Epithelial cell of prostate (primary cell): ENCODE measurements around the gene SERPIND1.
A peak's percentile ranks its signal among the peaks of the same experiment; 100 is the strongest.
"Not testable (repeated sequence)": the region's sequence is repeated elsewhere in the genome, so short reads cannot be mapped to it uniquely, and the experiment has no call there.

ENCODE experiments used
- DNase-seq: peaks from one replicate; pipeline ENCODE4 v3.0.0-alpha.2; 2011; ENCODE audit warnings: low read depth, low spot score
- H3K27ac ChIP-seq: fragments of 450-650 bp; 2 replicates; pipeline ENCODE4 v1.5.1; 2017; ENCODE audit warnings: mild to moderate bottlenecking

The SERPIND1 gene

DNA sequence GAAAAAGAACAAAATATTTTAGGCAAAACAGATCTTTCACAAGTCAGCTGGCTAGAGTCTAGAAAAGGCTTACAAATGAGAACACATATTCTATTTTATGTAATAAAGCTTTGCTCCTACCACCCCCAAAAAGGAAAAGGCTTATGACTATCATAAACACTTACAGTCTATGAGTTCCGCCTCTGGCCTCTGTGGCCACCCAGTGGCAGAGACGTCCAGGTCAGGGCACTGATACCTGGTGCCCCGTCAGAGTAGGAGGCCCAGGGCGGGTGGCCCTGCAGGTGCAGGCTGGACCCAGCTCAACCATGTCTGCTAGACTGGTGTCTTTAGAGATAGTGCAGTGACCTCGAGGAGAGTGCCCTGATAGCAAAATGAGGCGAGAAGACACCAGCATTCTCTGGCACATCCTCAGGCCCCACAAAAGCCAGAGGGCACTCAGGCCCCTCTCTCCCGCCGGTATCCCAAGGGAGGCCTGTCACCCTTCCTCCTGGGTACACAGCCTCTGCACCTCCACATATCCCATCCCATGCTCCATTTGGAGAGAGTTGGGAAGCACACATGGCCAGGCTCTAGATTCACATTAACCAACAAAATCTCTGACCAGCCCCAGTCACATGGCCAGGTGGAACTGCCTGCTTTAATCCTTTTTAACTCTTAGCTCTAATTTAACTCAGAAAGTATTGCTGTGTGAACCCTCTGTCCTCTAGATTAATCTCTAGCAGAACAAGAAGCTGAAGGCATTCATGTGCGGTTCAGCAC, 27.3 kb upstream of the SERPIND1 start:
- no peak overlapping the region for H3K27ac ChIP-seq
- no peak for DNase-seq

DNA sequence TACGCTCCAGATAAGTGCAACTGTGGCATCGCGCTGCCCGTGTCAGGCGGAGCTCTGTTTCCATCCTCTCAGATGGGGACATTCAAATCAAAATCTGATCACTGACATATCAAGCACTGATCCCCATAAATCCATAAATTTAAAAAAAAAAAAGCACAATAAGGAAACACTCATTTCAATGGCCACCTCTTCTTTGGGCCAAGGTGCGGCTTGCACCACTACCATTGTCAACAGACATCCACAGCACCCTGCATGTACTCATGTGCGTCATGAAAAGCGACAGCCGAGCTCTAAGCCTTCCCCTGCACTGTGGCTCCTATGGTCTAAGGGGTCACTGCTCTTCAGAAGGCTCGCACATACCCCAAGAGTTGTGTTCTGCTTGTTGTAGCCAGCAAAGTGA, 26.7 kb upstream of the SERPIND1 start:
- H3K27ac ChIP-seq, result no peak overlapping the region
- DNase-seq, result no peak

DNA sequence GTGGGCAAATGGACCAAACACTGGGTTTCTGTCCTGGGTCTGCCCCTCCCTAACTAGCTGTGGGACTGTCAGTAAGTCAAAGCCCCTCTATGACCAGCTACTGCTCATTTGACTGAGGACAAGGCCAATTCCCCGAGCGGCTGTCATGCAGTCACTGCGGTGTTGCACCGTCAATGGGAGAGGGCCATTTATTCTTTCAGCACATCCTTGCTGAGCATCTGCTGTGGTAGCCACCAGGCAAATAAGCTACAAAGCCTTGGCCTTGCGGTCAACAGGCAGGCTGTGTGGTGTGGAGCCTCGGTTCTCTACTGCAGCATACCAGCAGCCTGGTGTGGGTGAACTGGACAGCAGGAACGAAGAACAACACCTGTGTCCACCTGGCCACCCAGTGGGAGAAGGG, 25.8 kb upstream of the SERPIND1 start:
- no peak overlapping the region for H3K27ac ChIP-seq
- no peak for DNase-seq

DNA sequence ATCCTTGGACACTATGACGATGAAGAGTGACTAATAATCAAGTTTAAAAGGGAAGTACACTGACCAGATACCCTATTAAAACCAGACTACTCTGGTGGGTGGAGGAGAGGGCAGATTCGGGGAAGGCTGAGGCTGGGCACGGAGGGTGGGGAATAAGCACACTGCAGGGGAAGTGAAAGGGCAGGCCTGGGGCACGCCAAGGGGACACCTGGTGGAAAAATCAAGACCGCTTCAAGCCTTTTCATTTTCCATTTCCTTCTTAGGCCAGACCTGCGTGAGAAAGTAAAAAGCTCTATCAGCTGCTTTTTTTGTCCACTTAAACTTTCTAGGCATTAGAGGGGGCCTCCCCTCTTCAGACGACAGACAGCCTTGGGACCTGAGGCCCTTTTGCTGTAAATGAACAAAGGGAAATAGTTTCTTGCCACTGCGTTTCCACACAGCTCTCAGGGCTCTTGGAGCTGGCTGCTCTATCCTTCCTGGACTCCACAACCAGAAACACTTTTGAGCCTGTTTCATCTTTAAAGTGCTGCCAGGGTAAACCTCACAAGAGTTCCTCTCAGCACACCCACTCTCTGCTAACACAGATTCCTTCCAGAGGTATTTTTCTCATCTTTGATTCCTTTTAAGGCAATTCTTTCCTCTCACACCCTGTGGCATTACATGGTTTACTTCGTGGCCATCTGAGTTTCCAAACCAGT, 25.0 kb upstream of the SERPIND1 start:
- no peak overlapping the region for H3K27ac ChIP-seq
- DNase-seq, result no peak

DNA sequence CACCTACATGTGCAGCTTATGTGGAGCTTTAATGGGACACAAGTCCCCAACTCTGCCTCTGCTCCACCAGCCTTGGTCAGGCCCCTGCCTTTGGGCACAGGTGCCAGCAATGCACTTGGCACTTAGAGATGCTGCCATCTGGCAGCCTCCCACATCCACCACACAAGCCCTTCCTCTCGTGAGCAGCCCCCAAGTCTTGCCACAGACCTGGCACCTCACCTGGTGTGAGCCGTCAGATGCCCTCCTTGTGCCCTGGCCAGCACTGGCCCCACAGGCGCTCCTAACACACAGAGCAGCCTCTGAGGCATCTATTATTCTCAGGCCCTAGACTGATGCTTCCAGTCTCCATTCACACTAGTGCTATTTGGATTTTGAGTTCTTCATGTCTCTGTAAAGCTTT, 24.5 kb upstream of the SERPIND1 start:
- no peak for DNase-seq
- H3K27ac ChIP-seq, result no peak overlapping the region

DNA sequence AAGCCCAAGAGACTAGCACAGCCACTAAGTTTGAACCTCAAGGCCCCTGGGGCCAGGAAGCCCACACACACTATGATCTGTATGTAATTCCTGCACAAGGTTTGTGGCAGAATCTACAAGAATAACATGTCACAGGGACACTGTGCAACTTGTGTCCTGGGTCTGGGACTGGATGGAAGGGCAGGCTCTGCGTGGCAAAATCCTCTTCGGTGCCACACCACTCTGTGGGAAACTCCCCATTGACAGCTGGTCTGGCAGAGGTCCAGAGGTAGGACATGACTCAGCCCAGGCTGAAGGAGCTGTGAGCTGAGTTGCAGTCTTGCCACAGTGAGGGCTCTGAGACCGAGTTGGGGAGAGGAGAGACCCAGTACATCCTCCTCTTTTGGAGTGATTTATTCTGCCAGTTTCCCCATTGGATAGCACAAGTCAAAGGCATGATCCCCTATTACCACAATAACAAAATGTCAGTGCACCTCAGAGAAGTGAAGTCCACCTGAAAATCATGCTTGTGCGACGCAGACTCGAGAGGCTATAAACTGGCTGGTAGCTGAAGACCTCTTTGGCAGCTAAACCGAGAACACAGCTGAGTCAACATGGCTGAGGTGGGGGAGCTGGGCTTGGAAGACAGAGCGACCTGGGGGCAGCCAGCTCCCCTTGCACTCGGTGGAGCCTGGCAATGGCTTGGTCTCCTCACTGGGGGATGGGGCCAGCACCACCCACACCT, 23.3 kb upstream of the SERPIND1 start:
- DNase-seq, result peak; percentile 48

DNA sequence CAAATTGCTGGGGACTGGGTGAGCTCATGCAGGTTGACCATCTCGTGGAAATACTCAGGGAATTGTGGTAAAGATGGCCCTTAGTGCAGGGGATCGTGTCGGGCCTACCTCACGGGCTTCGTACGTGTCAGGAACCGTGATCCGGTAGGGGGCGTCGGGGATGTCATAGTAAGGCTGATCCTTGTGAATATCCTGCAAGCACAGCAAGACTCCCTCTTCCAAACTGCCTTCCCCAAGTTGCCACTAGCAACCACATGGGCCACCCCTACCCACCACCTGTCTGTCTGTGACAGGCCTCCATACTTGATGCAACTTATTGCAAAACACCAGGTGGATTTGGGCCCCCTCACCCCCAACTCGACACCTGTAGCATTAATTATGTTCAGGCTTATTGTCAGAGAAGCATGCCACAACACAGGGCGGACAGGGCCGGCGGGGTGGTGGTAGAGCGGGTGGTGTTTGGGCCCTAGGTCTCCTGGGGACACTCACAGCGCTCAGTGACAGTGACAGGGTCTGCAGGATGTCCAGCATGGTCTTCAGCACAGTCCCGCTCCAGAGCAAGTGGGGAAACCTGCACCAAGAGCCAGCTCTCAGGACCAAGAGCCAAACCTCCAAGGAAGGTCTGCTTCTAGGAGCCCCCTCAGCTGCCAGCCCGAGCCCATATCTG, 22.6 kb upstream of the SERPIND1 start:
- no peak for DNase-seq

More for the DNA sequence above, 23.3 kb upstream of the SERPIND1 start:
- H3K27ac ChIP-seq, result no peak overlapping the region

DNA sequence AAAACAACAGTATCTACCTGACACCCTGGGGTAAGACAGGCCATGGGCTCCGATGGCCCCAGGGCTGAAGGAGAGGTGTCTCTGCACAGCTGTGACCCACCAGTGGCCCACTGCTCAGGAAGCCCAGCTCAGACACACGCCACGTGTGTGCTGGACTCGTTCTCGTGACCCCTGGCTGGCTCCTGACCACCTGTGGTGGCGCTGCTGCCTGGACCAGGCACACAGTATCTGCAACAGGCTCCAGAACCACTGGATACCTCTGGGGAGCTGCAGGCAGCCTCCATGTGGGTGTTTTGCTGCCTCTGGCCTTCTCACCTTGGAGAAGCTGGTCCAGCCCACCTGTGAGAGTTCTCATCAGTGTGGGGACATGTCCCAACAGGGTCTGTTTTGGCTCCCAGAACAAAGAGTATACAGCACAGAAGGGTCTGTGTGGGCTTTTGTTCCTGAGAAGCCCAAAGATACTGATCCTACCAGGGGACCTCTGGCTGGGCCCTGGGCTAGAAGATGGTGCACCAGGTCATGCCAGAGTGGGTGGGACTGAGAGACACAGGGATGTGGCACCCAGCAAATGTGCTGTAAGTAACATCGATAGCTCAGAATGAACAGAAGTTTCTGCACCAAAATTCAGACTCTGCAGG, 21.7 kb upstream of the SERPIND1 start:
- no peak overlapping the region for H3K27ac ChIP-seq
- no peak for DNase-seq

More for the DNA sequence above, 22.6 kb upstream of the SERPIND1 start:
- H3K27ac ChIP-seq, result no peak overlapping the region

DNA sequence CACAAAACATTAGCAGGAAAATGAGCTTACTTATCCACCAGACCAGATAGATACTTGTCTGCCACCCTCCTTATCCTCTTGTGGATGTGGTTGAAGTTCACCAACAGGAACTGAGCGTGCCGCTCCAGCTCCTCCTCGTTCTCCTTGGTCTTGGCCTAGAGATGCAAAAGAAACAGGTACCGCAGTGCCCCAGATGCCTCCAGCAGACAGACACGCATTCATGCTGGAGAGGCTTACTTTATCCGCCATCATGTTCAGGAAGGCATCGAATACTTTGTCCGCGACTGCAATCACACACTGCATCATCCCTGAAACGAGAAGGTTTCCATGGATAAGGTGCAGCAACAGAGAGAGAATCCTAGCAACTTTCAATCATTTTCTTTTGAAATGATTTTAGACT, 21.0 kb upstream of the SERPIND1 start:
- no peak for DNase-seq

DNA sequence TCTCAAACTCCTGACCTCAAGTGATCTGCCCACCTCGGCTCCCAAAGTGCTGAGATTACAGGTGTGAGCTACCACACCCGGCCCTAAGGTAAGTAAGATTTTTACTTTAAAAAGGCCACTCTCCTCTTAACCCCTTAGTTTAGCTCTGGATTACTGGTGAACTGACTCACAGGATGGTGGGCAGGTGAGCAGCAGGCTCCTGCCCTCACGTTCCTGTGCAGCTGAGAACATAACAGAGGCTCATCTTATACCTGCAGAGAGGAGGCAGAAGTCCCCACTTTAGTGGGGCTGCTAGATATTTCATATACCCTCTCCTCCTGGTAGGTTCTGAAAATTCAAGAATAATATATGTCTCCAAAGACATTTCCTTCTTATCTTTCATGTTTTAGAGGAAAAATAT, 17.1 kb upstream of the SERPIND1 start:
- no peak overlapping the region for H3K27ac ChIP-seq
- DNase-seq, result no peak

More for the DNA sequence above, 21.0 kb upstream of the SERPIND1 start:
- no peak overlapping the region for H3K27ac ChIP-seq

DNA sequence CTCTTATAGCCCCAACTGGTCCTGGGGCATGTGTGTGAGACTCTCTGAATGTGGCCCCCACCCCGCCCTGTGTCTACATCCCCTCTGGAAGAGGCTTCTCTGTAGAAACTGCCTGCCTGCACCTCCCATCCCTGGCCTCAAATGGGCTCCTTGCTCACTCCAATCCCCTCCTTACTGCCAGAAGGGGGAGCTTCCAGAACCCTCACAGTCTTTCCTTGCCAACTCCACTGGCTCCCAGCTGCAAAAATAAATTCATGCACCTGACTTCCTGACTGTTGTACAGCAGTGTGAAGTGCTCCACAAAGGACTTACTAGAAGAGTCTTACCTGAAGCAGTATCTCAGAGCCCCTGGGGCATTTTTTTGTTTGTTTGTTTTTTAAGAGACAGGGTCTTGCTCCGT, 15.2 kb upstream of the SERPIND1 start:
- DNase-seq, result no peak
- no peak overlapping the region for H3K27ac ChIP-seq

DNA sequence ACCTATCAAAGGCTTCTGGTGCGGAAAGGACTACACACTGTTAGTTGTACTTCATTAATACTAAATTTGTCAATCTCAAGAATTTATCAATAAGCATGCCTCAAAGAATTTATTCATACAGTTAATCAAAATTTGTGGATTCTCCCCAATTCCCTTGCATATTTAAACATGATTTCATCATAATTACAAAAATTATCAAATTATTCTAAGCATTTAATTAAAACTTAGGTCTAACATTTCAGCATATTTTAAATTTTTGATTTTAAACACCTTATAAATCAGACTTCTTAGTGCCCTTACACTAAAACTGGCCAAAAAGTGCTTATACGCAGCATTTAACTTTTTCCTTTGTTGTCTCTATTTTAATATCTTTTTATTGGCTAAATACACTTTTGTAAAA, 13.8 kb upstream of the SERPIND1 start:
- H3K27ac ChIP-seq, result no peak overlapping the region
- no peak for DNase-seq

DNA sequence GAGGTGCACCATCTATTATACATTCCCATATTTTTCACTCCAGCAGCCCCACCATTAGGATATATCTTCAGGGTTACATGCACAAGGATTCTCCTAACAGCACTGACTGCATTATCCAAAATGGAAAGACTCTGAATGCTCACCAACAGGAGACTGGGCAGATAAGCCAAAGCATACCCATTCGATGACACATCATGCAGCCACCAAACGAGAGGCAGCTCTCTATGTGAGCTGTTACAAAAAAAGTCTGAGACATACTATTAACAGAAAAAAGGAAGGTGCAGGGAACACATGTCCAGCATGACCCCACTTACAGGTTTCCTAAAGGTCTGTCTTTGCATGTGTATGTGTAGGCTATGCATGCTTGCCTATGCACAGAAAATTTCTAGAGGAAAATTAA, 12.4 kb upstream of the SERPIND1 start:
- no peak for DNase-seq
- no peak overlapping the region for H3K27ac ChIP-seq

DNA sequence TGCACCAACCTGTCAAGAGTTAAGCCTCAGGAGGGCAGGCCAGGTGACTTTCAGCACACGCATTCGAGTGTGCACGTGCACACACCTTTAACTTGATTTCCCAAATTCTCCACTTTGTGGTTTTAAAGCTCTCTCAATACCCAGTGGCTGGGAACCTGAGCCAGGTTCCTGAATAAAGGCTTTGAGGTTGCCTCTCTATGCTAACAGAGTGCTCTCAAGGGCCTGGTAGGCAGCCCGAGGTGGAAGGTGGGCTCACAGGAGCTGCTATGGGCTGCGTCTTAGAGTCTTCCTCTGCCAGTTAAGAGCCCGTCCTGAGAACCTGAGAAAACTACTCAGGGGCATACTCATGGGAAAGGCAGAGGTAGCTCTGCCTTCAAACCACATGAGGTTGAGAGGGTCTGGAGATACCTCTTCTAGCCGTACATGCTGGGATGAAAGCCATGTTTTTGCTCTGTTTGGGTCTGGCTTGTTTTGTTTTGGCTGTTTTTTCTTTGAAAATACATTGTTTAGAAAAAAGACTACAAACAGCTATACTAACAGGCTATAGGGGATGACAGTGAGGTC, 11.6 kb upstream of the SERPIND1 start:
- H3K27ac ChIP-seq, result no peak overlapping the region
- no peak for DNase-seq

DNA sequence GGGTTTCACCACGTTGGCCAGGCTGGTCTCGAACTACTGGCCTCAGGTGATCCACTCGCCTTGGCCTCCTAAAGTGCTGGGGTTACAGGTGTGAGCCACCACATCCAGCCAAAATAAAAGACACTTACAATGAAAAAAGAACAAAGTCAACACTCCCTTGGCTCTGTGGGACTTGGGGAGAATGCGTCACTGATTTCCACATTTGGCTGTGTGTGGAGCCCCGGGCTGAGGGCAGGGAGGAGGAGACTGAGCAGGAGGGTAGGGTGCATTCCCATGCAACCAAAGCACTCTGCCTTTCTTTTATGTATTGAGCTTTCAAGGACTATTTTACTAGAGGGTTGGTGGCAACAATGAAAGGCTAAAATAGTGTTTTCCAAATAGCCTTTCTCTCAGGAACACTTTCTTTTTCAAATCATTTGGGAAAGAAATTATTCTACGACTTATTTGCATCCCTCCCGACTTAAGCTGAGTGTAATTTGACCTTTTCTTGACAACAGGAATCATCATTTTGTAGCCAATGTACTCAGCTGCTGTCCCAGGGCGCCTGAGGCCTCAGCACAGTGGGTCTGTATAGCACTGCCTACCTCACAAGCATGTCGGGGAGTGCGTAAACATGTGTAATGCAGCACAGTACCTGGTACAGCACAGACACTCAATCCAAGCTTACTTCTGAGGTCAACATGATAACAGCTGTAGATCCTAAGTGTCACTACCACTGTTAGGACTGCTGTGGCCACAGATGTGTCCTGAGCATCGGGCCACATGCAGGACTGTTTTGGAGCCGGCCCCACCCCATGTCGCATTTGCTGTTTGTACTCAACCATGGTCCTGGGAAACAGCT, 10.1 kb upstream of the SERPIND1 start:
- H3K27ac ChIP-seq, result no peak overlapping the region
- no peak for DNase-seq

DNA sequence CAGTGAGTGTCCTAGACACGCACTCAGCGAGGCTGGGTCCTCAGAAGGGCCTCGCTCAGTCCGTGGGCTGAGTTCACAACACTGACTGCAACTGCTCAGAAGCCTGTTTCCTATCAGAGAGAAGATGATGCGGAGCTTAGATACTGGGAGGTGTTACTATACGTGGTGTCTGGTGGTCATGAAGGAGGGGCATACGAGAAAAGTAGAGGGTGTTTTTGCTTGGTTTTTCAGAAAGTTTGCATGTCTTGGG, 9.5 kb upstream of the SERPIND1 start:
- H3K27ac ChIP-seq, result no peak overlapping the region
- DNase-seq, result no peak

DNA sequence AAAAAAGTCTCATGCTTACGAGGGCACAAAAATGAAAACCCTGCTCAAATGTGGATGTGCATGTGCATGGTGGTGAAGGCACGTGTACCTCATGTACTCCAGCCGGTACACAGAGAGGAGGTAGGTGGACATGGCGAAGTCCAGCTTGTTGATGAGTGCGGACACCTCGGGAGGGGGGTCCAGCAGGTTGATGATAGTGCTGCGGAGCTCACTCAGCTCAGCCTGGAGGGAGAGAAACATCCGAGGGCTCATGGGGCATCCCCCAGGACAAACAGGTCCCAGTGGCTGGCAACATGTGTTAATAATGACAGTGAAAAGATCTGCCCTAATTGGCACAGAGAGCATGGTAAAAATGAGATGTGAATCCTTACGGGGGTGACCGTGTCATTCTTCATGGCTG, 9.2 kb upstream of the SERPIND1 start:
- DNase-seq, result no peak
- no peak overlapping the region for H3K27ac ChIP-seq

DNA sequence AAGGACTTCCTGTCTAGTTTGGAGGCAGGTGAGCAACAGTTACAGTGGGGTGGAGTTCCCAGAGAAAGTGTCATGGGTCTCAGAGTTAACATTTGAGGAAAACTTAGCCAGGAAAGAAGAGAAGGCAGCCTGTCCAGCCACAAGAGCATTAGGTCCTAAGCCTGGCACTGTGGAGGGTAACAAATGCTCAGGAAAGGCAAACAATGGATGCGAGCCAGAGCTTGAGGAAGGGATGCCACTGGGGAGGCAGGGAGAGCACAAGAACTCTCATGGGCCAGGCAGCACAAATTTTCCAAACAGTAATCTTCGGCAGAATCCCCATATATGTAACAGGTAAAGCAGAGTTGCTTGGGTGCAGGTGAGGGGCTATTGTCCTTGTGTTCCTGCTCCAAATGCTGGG, 8.0 kb upstream of the SERPIND1 start:
- no peak overlapping the region for H3K27ac ChIP-seq
- DNase-seq, result no peak

DNA sequence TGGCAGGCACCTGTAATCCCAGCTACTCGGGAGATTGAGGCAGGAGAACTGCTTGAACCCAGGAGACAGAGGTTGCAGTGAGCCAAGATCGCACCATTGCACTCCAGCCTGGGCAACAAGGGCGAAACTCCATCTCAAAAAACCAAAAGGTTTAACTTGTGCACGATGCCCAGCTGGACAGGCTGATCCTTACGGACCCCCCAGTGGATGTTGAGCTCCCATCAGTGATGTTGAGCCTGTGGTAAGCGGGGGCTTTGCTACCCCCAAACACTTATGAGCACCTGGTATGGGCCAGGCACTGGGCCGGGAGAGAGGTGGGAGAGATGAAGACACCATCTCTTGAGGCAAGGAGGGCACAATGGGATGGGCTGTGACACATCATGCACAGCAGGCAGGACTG, 7.4 kb upstream of the SERPIND1 start:
- H3K27ac ChIP-seq, result no peak overlapping the region
- DNase-seq, result no peak

DNA sequence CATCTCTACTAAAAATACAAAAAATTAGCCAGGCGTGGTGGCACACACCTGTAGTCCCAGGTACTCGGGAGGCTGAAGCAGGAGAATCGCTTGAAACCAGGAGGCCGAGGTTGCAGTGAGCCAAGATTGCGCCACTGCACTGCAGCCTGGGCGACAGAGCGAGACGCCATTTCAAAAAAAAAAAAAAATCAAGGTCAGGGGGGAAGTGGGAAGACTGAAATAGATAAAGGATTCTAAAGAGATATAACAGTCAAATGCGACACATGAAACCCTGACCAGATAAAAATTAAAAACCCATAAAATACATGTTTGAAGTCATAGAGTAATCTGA, 4.5 kb upstream of the SERPIND1 start:
- DNase-seq, H3K27ac ChIP-seq: not testable (repeated sequence)
